ENCODE measurements around the gene NPAS3. TPM values are rescaled to one million over a fixed set of nuclear protein-coding genes. Genes with fewer than 3 reads are reported as not detected.
A peak's percentile ranks its signal among the peaks of the same experiment; 100 is the strongest.

The NPAS3 gene
- total and polyA plus RNA-seq, 8 donors: 0.09 to 0.79 (median 0.56) TPM

DNA sequence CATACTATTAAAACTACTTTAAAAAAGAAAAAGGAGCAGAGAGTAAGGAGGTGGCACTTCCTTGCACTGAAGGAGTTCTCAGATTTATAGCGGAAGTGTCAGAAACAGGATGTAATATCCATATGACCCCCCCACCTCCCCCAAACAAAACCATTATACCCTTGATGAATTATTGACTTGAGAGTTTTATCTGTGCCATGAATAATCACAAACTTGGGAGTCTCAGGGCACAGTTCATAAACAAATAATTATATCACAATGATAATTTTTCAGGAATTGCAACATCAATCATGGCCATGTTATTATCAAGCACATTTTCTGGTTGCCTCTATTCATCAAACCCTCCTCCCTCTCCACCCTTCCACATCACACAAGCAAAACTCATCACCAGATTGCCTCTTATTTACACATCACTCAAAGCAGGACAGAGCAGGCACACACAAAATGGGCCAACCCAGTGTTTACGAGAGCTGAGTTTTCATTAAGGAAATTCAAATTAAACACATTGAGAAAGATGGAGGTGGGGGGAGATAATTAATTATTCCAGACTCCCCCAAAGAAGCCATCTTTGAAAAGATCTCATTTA is 870.8 kb downstream of the NPAS3 start:
- TF ChIP-seq, protein P1, sequence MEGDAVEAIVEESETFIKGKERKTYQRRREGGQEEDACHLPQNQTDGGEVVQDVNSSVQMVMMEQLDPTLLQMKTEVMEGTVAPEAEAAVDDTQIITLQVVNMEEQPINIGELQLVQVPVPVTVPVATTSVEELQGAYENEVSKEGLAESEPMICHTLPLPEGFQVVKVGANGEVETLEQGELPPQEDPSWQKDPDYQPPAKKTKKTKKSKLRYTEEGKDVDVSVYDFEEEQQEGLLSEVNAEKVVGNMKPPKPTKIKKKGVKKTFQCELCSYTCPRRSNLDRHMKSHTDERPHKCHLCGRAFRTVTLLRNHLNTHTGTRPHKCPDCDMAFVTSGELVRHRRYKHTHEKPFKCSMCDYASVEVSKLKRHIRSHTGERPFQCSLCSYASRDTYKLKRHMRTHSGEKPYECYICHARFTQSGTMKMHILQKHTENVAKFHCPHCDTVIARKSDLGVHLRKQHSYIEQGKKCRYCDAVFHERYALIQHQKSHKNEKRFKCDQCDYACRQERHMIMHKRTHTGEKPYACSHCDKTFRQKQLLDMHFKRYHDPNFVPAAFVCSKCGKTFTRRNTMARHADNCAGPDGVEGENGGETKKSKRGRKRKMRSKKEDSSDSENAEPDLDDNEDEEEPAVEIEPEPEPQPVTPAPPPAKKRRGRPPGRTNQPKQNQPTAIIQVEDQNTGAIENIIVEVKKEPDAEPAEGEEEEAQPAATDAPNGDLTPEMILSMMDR (IDR thresholded peaks at IDR 0.05): no peak
- no peak for ATAC-seq
- Histone ChIP-seq H3K9me3 (no peaks in the 10 kb centered on the region), H3K27me3 (peaks cover 0 to 2% of the 10 kb centered on the region in 2 donors), H3K27ac (no peak overlapping the region), H3K36me3 (no peaks in the 10 kb centered on the region), H3K4me1 (no peaks in the 10 kb centered on the region), H3K4me3 (no peak overlapping the region)
- no peak for DNase-seq
- intact Hi-C loops (cut with DNase I): no loop called here

- intact Hi-C loops (cut with DNase I): no loop called here
- H3K27me3 ChIP-seq: peaks cover 0 to 4% of the 10 kb centered on the region in 2 donors
- TF ChIP-seq, protein P1 (IDR thresholded peaks at IDR 0.05): no peak
- DNase-seq (peak in 1 of 4 donors; percentile 45), ATAC-seq (peak; percentile 67)
- no peaks in the 10 kb centered on the region for H3K9me3 ChIP-seq
- H3K36me3 ChIP-seq: no peaks in the 10 kb centered on the region
- no peak overlapping the region for H3K4me3 ChIP-seq
- no peak overlapping the region for H3K27ac ChIP-seq
- no peaks in the 10 kb centered on the region for H3K4me1 ChIP-seq
Observed at GRCh38 chr14:33810308-33810707, 871.6 kb downstream of the NPAS3 start.

GRCh38 chr14:33811721-33812120 is 873.0 kb downstream of the NPAS3 start:
- H3K9me3 ChIP-seq: no peaks in the 10 kb centered on the region
- intact Hi-C loops (cut with DNase I): no loop called here
- ATAC-seq (no peak), DNase-seq (no peak)
- no peak overlapping the region for H3K27ac ChIP-seq
- no peak overlapping the region for H3K4me3 ChIP-seq
- no peaks in the 10 kb centered on the region for H3K4me1 ChIP-seq
- H3K36me3 ChIP-seq: no peaks in the 10 kb centered on the region
- TF ChIP-seq, protein P1 (IDR thresholded peaks at IDR 0.05): no peak
- peaks cover 0 to 4% of the 10 kb centered on the region in 2 donors for H3K27me3 ChIP-seq

GRCh38 chr14:33812181-33812580 is 873.5 kb downstream of the NPAS3 start:
- Histone ChIP-seq H3K27ac (no peak overlapping the region), H3K27me3 (peaks cover 0 to 4% of the 10 kb centered on the region in 2 donors), H3K9me3 (no peaks in the 10 kb centered on the region), H3K4me3 (no peak overlapping the region), H3K4me1 (no peaks in the 10 kb centered on the region), H3K36me3 (no peaks in the 10 kb centered on the region)
- DNase-seq: no peak
- intact Hi-C loops (cut with DNase I): no loop called here
- no peak for ATAC-seq
- TF ChIP-seq, protein P1 (IDR thresholded peaks at IDR 0.05): no peak

GRCh38 chr14:33812601-33813000 is 873.9 kb downstream of the NPAS3 start:
- H3K4me3 ChIP-seq: no peak overlapping the region
- ATAC-seq (no peak), DNase-seq (no peak)
- H3K36me3 ChIP-seq: no peaks in the 10 kb centered on the region
- peaks cover 0 to 4% of the 10 kb centered on the region in 2 donors for H3K27me3 ChIP-seq
- intact Hi-C loops (cut with DNase I): no loop called here
- TF ChIP-seq, protein P1 (IDR thresholded peaks at IDR 0.05): no peak
- no peaks in the 10 kb centered on the region for H3K4me1 ChIP-seq
- no peak overlapping the region for H3K27ac ChIP-seq
- no peaks in the 10 kb centered on the region for H3K9me3 ChIP-seq

All from left lung (tissue), 10 donors.